HepG2 (cell line): ENCODE measurements around the gene BIRC6. TPM values are rescaled to one million over a fixed set of nuclear protein-coding genes. Genes with fewer than 3 reads are reported as not detected.

Source experiments
- AFF4 ChIP-seq: sonication (generic); formaldehyde crosslinking; IDR thresholded peaks from 2 replicates; pipeline ENCODE4 v1.4.0; 2020; ENCODE audit warnings: missing genetic modification reagents
- CCDC6 ChIP-seq: sonication (generic); formaldehyde crosslinking; IDR thresholded peaks from 2 replicates; pipeline ENCODE4 v1.8.1; 2022; ENCODE audit warnings: mild to moderate bottlenecking, missing genetic modification reagents, moderate library complexity
- CREB3 ChIP-seq: sonication (generic); formaldehyde crosslinking; IDR thresholded peaks from 2 replicates; pipeline ENCODE4 v1.5.0; 2020; ENCODE audit warnings: missing genetic modification reagents
- ESRRA ChIP-seq: sonication (generic); formaldehyde crosslinking; IDR thresholded peaks from 2 replicates; pipeline ENCODE4 v1.5.1; 2020; ENCODE audit warnings: mild to moderate bottlenecking, low read depth, missing genetic modification reagents
- MAZ ChIP-seq, 2 experiments: sonication (generic) in 1 of 2; formaldehyde crosslinking in 1 of 2; IDR thresholded peaks; 2 replicates each; pipeline versions ENCODE4 v1.5.0 to v1.6.1; 2012 to 2020; ENCODE audit warnings: low read depth in 2 of 2, mild to moderate bottlenecking in 2 of 2, borderline replicate concordance in 1 of 2, improper control_type of control experiment in 1 of 2, low read length in 1 of 2, missing genetic modification reagents in 1 of 2, moderate library complexity in 1 of 2
- NR2F1 ChIP-seq, 2 experiments: fragments of 450-650 bp in 1 of 2; formaldehyde crosslinking in 1 of 2; IDR thresholded peaks; 2 replicates each; pipeline versions ENCODE4 v1.5.0 to v1.6.1; 2016 to 2020; ENCODE audit warnings: mild to moderate bottlenecking in 1 of 2, missing compliant biosample characterization in 1 of 2, missing genetic modification reagents in 1 of 2, moderate library complexity in 1 of 2
- RFXAP ChIP-seq: sonication (generic); formaldehyde crosslinking; IDR thresholded peaks from 2 replicates; pipeline ENCODE4 v1.4.0; 2020; ENCODE audit warnings: missing genetic modification reagents, borderline replicate concordance
- SOX5 ChIP-seq: IDR thresholded peaks from 2 replicates; pipeline ENCODE4 v1.6.1; 2016; ENCODE audit warnings: borderline replicate concordance
- TFDP2 ChIP-seq: sonication (generic); formaldehyde crosslinking; IDR thresholded peaks from 2 replicates; pipeline ENCODE4 v1.4.0; 2020; ENCODE audit warnings: missing genetic modification reagents
- YEATS2 ChIP-seq: sonication (generic); formaldehyde crosslinking; IDR thresholded peaks from 2 replicates; pipeline ENCODE4 v1.4.0; 2020; ENCODE audit warnings: missing genetic modification reagents, borderline replicate concordance
- ZBTB25 ChIP-seq: IDR thresholded peaks from 2 replicates; pipeline ENCODE4 v1.6.1; 2018; ENCODE audit warnings: missing genetic modification reagents
- ZNF138 ChIP-seq: sonication (generic); formaldehyde crosslinking; IDR thresholded peaks from 2 replicates; pipeline ENCODE4 v1.5.0; 2020; ENCODE audit warnings: mild to moderate bottlenecking, low read depth, missing genetic modification reagents
- ZNF232 ChIP-seq: sonication (generic); formaldehyde crosslinking; IDR thresholded peaks from 2 replicates; pipeline ENCODE4 v1.4.0; 2020; ENCODE audit warnings: missing genetic modification reagents, borderline replicate concordance
- ZNF660 ChIP-seq: sonication (generic); formaldehyde crosslinking; IDR thresholded peaks from 2 replicates; pipeline ENCODE4 v1.5.1; 2020; ENCODE audit warnings: mild to moderate bottlenecking, low read depth, missing genetic modification reagents, borderline replicate concordance
- ZNF777 ChIP-seq: sonication (generic); formaldehyde crosslinking; IDR thresholded peaks from 2 replicates; pipeline ENCODE4 v1.4.0; 2020; ENCODE audit warnings: missing genetic modification reagents
- ZNF83 ChIP-seq: sonication (generic); formaldehyde crosslinking; IDR thresholded peaks from 2 replicates; pipeline ENCODE4 v1.4.0; 2020; ENCODE audit warnings: missing genetic modification reagents, mild to moderate bottlenecking, borderline replicate concordance
- ZSCAN31 ChIP-seq: sonication (generic); formaldehyde crosslinking; IDR thresholded peaks from 2 replicates; pipeline ENCODE4 v1.5.0; 2020; ENCODE audit warnings: low read depth, mild to moderate bottlenecking, missing genetic modification reagents
- polyA plus RNA-seq, 8 experiments: library from polyadenylated mRNA; depleted of rRNA in 3 of 8; stranded (reverse) in 7 of 8; unstranded in 1 of 8; fragments of >200 nt; fragmentation: Illumina TruSeq in 4 of 8; extraction: Trizol in 4 of 8; gene quantifications; 2 replicates each; pipeline versions ENCODE4 v1.2.1 to v1.2.3, GENCODE V29; 2011 to 2016; ENCODE audit warnings: low read depth in 4 of 8, missing spikeins in 1 of 8, mixed read lengths in 1 of 8; ENCODE audit not compliant: insufficient read depth in 1 of 8
- total RNA-seq, 5 experiments: library from RNA; depleted of rRNA; stranded (reverse); fragments of >200 nt; fragmentation: Illumina TruSeq; extraction: Trizol; gene quantifications; 2 replicates each; pipeline ENCODE4 v1.2.3, GENCODE V29; 2016; ENCODE audit warnings: low read depth in 1 of 5

Gene BIRC6
- total and polyA plus RNA-seq, 2 of the 13 experiments (the other 11 are each of a cell fraction or from before 2014, with no cell fraction given), result 65.6 to 120 TPM

GRCh38 chr2:32356681-32357317, at the start of gene BIRC6 (continued):
- TF ChIP-seq MAZ (IDR thresholded peaks at IDR 0.05; ENCODE audit: borderline replicate concordance, low read depth, low read length) (peak; percentile 99), MAZ (CRISPR knock-in tag; IDR thresholded peaks at IDR 0.05; ENCODE audit: low read depth) (peak; percentile 99), AFF4 (CRISPR knock-in tag) (0 out of 2 replicates have a peak, but pooled peaks have one; percentile 3), ZNF83 (CRISPR knock-in tag) (0 out of 2 replicates have a peak, but pooled peaks have one; percentile 90), TFDP2 (CRISPR knock-in tag) (peak; percentile 90), YEATS2 (CRISPR knock-in tag) (peak; percentile 88), CCDC6 (CRISPR knock-in tag) (peak; percentile 97), ZNF777 (CRISPR knock-in tag) (no peak), ZNF660 (no peak), CREB3 (CRISPR knock-in tag) (peak; percentile 32; the same call in 1 of the 2 replicates), RFXAP (CRISPR knock-in tag) (peak; percentile 71), SOX5 (peak; percentile 63), ZSCAN31 (CRISPR knock-in tag) (peak; percentile 64), ZNF232 (CRISPR knock-in tag) (peak; percentile 87), NR2F1 (CRISPR knock-in tag; IDR thresholded peaks at IDR 0.05) (peak in 1 of 2 experiments; percentile 4; a peak in 1 of 4 replicates), ZBTB25 (peak; percentile 100), ESRRA (CRISPR knock-in tag) (peak; percentile 89), ZNF138 (CRISPR knock-in tag) (no peak)
